GM19239 (cell line): ENCODE results near the gene TNKS1BP1.

Experiments
- DNase-seq: peaks from one replicate; pipeline ENCODE4 v3.0.0; 2011; ENCODE audit warnings: low spot score; ENCODE audit not compliant: insufficient read length
- FAIRE-seq: peaks from 2 replicates; lab custom pipeline; 2011; peaks lifted over from hg19 to GRCh38; lab: Jason Lieb, UNC

TNKS1BP1 gene

DNA sequence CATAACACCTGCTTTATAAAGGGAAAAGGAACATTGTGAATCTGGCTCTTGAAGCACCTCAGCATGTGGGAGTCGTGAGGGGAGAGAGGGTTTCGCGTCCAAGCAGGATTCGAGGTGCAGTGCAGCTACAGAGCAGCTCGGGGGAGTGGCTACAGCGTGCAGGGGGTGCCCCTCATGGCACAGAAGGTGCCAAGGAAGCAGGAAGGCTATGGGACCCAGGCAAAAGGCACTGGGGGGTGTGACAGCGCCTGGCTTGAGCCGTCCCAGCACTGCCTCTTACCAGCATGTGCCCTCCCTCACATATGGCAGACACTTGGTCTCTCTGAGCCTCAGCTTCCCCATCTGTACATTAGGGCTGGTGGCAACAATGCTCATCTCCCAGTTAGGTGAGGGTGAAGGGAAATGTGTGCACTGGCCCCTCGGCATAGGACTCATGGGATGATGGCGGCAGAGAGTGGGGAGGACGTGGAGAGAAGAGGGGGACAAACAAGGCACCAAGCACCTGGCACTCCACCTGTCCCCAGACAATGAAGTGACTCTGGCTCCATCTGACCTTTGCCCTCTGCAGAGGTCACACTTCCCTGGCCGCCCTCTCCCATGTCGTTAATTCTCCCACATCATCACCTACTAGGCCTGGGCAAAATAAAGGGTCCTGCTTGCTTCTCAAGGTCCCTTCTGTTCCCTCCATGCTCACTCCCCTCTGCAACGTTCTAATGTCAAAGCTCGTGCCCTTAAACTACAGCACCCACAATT lies 10.4 kb downstream of the TNKS1BP1 start:
- no peak for DNase-seq
- no peak for FAIRE-seq

- DNase-seq (no peak), FAIRE-seq (no peak)
Measured at GRCh38 chr11:57313788-57314135, 11.0 kb downstream of the TNKS1BP1 start.

- DNase-seq (no peak), FAIRE-seq (no peak)
Measured at GRCh38 chr11:57313071-57313787, 11.5 kb downstream of the TNKS1BP1 start.

DNA sequence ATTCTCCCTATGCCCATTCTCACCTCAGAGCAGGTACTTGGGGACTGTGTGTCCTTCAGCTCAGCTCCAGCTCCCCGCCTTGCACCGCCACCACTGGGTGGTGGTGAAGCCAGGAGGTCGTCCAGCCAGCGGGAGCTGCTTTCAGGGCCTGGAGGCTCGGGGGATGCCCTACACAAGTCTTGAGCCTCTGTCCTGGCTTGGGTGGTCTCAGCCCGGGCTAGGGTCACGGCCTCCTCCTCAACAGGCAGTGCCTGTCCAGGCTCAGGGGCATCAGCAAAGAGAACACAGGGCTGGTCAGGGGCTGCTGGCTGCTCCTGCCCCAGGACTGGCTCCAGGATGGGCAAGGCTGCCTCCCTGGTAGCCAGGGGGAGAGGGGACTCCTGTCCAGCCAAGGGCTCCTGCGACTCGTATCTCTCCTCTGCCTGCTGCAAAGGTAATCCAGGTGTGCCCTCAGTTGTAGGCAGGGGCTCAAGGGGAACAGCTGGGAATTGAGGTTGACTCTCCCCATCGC lies 12.2 kb downstream of the TNKS1BP1 start:
- FAIRE-seq, result no peak

GRCh38 chr11:57311109-57311936 lies 13.4 kb downstream of the TNKS1BP1 start:
- DNase-seq (peak; percentile 93), FAIRE-seq (peak; percentile 60)

More for the DNA sequence above, 12.2 kb downstream of the TNKS1BP1 start:
- no peak for DNase-seq

GRCh38 chr11:57310630-57311086 lies 14.1 kb downstream of the TNKS1BP1 start:
- DNase-seq (no peak), FAIRE-seq (no peak)

GRCh38 chr11:57310091-57310490 lies 14.7 kb downstream of the TNKS1BP1 start:
- FAIRE-seq, result no peak

GRCh38 chr11:57309106-57310059 lies 15.4 kb downstream of the TNKS1BP1 start:
- FAIRE-seq, result no peak
- DNase-seq, result no peak

More at GRCh38 chr11:57310091-57310490, 14.7 kb downstream of the TNKS1BP1 start:
- DNase-seq, result no peak

- FAIRE-seq, result no peak
Measured at GRCh38 chr11:57308426-57309060, 16.2 kb downstream of the TNKS1BP1 start.

DNA sequence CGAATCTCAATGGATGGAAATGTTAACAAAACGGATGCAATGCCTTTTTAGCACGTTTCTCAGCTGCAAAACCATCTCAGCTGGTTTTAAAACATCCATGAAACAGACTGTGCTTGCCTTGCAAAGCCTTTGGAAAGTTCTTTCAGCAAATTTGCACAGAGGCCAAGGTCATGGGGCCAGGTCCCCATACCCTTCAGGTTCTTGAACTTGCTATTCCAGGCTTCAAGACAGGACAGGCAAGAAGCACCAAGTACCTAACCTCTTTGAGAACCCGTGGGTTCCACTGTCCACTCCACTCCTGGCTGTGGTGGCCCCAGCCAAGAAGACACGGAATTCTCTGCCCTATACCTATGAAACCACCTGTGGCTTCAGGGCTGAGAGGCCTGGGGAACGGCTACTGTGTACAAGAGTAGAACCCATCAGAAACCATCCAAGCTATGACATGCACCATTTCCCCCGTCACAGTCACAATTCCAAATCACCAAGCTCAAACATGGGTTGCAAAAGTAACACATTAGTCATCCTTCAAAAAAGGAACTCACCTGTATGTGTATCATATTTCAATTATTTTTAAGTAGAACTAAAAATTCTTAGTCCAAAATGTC lies 17.0 kb downstream of the TNKS1BP1 start:
- no peak for FAIRE-seq
- DNase-seq, result no peak

More at GRCh38 chr11:57308426-57309060, 16.2 kb downstream of the TNKS1BP1 start:
- DNase-seq, result no peak

- no peak for FAIRE-seq
- no peak for DNase-seq
Measured at GRCh38 chr11:57306940-57307565, 17.7 kb downstream of the TNKS1BP1 start.

GRCh38 chr11:57306161-57306876 lies 18.4 kb downstream of the TNKS1BP1 start:
- no peak for DNase-seq
- FAIRE-seq, result no peak

GRCh38 chr11:57305523-57305922 lies 19.2 kb downstream of the TNKS1BP1 start:
- FAIRE-seq, result no peak

GRCh38 chr11:57303990-57304579 lies 20.7 kb downstream of the TNKS1BP1 start:
- DNase-seq (no peak), FAIRE-seq (no peak)

More at GRCh38 chr11:57305523-57305922, 19.2 kb downstream of the TNKS1BP1 start:
- no peak for DNase-seq

DNA sequence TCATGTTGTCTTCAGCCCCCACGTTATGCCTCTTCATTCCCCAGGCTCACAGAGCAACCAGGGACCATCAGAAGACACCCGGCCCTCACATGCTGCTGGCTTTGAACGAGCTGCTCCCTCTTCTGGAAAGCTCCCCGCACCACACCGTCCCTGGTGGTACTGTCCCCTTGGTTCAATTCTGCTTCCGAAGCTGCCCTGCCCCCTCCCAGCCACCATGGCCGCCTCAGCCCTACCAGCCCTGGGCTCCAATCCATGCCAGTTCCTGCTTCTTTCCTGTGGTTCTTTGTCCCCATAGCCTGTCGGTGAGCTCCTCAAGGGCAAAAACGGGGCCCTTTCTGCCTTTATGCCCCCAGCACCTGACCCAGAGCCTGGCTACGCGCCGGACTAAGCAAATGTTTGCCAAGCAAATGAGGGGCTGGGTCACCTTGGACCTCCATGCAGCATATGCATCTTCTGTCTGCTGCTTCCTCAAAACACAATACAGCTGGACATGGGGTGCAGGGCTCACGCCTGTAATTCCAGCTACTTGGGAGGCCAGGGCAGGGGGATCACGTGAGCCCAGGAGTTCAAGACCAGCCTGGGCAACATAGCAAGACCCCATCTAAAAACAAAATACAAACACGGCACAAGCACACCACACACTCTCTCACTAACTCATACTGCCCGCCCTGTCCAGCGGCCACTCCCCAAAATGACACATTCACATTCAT lies 21.3 kb downstream of the TNKS1BP1 start:
- DNase-seq, result no peak
- FAIRE-seq, result no peak

GRCh38 chr11:57302489-57302888 lies 22.3 kb downstream of the TNKS1BP1 start:
- no peak for FAIRE-seq

More at GRCh38 chr11:57302489-57302888, 22.3 kb downstream of the TNKS1BP1 start:
- no peak for DNase-seq
